Psoas muscle (tissue), 8 donors: ENCODE data around the gene EXOC3L1. TPM values are rescaled to one million over a fixed set of nuclear protein-coding genes. Genes with fewer than 3 reads are reported as not detected.

ENCODE experiments used
- ATAC-seq, 4 donors: fragments of 200-7000 bp; cut with Tn5 transposase; one replicate each; pipeline ENCODE4 v1.9.1; 2020; ENCODE audit warnings: moderate library complexity in 3 of 4, mild to moderate bottlenecking in 2 of 4
- DNase-seq, 2 donors: peaks; one replicate each; pipeline ENCODE4 v3.0.0-alpha.2; 2020
- H3K27ac ChIP-seq: fragments of 200-600 bp; one replicate; pipeline ENCODE4 v1.8.0; 2022
- H3K27me3 ChIP-seq, 3 donors: fragments of 200-600 bp in 1 of 3; one replicate each; pipeline versions ENCODE4 v1.6.1 to v1.8.0; 2013 to 2022; ENCODE audit warnings: low read length in 2 of 3, mild to moderate bottlenecking in 2 of 3, moderate library complexity in 1 of 3; ENCODE audit not compliant: insufficient read depth in 3 of 3
- H3K36me3 ChIP-seq, 2 donors: fragments of 200-600 bp in 1 of 2; one replicate each; pipeline versions ENCODE4 v1.6.1 to v1.8.0; 2013 to 2022; ENCODE audit warnings: low read depth in 1 of 2, mild to moderate bottlenecking in 1 of 2, moderate library complexity in 1 of 2; ENCODE audit not compliant: insufficient read depth in 1 of 2
- H3K4me1 ChIP-seq: fragments of 200-600 bp; one replicate; pipeline ENCODE4 v1.8.0; 2022
- H3K4me3 ChIP-seq: fragments of 200-600 bp; one replicate; pipeline ENCODE4 v1.8.0; 2022; ENCODE audit warnings: mild to moderate bottlenecking
- H3K9me3 ChIP-seq: fragments of 200-600 bp; one replicate; pipeline ENCODE4 v1.8.0; 2022
- CTCF ChIP-seq: fragments of 200-600 bp; IDR thresholded peaks from one replicate; pipeline ENCODE4 v1.8.0; 2022; ENCODE audit warnings: antibody characterized with exemption
- WGBS, 3 donors: extraction: QIAGEN DNeasy Blood & Tissue Kit; methylation state at CpG; one replicate each; pipeline versions ENCODE4 v1.1.6 to v1.1.7; 2013; 5-methylcytosine and 5-hydroxymethylcytosine counted together
- intact Hi-C, 2 donors: fragments of 100-400 bp; cut with DNase I; formaldehyde crosslinking; loops; one replicate each; pipeline versions ENCODE4 v1.11.0 to v1.14.2; 2022
- polyA plus RNA-seq, 3 donors: library from polyadenylated mRNA; stranded (reverse); fragments of 200-250 nt; gene quantifications; one replicate each; pipeline ENCODE4 v1.2.3, GENCODE V29; 2013
- total RNA-seq, 4 donors: library from RNA; stranded (reverse); fragmentation: NEBNext Ultra II Directional in 2 of 4; extraction: Animal tissue kit (Norgen Biotek cat#: 25700) in 2 of 4; gene quantifications; one replicate each; pipeline versions ENCODE4 v1.2.1 to v1.2.4, GENCODE V29; 2021 to 2023
- donor health status: healthy with polysubstance abuse.
- donor health status: DM: no; HTN: no; CAD: no; lungs with moderate emphysema.
- donor health status: Bipolar disorder and iron deficiency.
- donor health status: healthy.
- donor health status: DM: yes; HTN: yes; CAD: no.
- donor health status: DM: no; HTN: no; CAD: no.
- donor health status: DM: no; HTN: no; CAD: no.
- donor health status: DM: yes; HTN: yes; CAD: no.

The EXOC3L1 gene
- total and polyA plus RNA-seq, 7 donors: 0.84 to 3.4 (median 1.2) TPM

GRCh38 chr16:67151431-67152097 is 38.4 kb downstream of the EXOC3L1 start:
- Histone ChIP-seq H3K9me3 (no peaks in the 10 kb centered on the region), H3K4me1 (peaks cover 6% of the 10 kb centered on the region), H3K27ac (no peak overlapping the region), H3K4me3 (no peak overlapping the region), H3K36me3 (peaks cover 9 to 28% of the 10 kb centered on the region in 2 donors), H3K27me3 (peaks cover 0 to 17% (median 0%) of the 10 kb centered on the region in 3 donors)
- intact Hi-C loops: no loop called here
- 49 to 52% (median 49%) methylated on average over 8 of the region's 8 CpGs for WGBS, 3 donors
- DNase-seq (no peak), ATAC-seq (no peak)
- no peak for TF ChIP-seq CTCF

DNA sequence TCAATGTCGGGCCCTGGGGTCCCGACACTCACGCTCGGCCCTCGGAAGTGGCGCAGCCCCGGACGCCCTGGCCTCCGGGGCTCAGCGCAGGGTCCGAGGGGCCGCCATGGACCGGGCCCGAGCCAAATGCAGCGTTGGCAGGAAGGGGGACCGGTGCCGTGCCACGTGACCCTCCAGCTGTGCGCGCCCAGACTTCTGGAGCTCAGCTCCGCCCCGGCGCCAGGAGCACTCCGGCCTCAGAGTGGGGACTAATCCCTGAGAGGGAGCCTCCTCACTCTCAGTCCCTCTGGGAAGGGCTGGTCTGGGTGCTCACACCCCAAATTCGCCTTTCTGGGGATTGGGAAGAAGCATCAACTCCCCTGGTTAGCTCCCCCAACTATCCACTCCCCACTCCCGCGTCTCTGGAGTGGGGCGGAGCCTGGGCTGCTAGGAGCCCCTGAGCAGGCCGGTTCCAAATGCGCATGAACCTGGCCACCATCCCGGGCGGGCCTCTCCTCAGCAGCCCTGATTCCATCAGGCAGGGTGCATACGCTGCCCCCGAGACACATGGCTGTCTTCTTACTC is 39.0 kb downstream of the EXOC3L1 start, which contains the start of gene B3GNT9:
B3GNT9 (minus strand) TSS at position 166 of the 564 bp plus-strand sequence. CDS start 513 bp downstream, outside the sequence.
- DNase-seq: peak; percentile 78
- Histone ChIP-seq H3K4me1 (peaks cover 6% of the 10 kb centered on the region), H3K27ac (peak within 1 kb of the TSS; percentile 42), H3K36me3 (peaks cover 9 to 35% of the 10 kb centered on the region in 2 donors), H3K4me3 (peak within 1 kb of the TSS; percentile 68), H3K9me3 (no peaks in the 10 kb centered on the region), H3K27me3 (peaks cover 0 to 17% (median 0%) of the 10 kb centered on the region in 3 donors)
- intact Hi-C loops: no loop called here
- WGBS, 3 donors: 1 to 2% (median 1%) methylated on average over 30 to 34 of the region's 34 CpGs
- ATAC-seq: peak; percentile 36 to 70 (median 60)
- TF ChIP-seq CTCF: no peak

DNA sequence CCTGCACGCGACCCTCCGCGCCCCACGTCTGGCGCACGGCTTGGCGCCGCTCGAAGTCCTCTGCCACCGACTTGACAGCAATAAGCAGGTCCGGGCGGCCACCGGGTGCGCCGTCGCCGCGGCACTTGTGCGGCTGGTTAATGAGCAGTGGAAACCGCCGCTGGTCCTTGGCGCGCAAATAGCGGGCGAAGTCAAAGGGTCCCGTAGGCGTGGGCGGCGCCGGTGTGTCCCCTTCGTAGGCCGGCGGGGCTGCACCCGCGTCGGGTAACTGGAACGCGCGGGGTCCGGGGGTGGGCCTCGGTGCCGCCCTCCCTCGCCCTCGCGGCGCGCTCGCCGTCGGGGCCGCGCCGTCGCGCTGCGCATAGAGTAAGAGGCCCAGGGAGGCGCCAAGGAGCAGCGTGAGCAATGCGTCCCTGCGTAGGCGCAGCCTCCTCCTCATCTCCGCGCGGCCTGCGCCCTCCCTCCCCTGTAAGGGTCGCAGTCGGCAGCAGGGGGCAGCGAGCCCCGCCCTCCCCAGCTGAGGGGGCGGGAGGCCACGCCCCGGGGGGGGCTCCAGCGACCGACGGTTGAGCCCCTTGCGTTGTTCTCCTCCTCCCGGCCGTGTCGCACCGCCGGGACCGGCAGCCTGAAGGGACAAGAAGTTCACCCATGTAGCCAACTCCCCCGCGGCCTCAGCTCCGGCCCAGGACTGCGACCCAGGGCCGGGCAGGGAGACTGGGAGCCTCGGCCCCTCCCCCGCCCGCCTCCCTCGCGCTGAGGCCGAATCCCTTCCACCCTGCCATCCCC is 39.7 kb downstream of the EXOC3L1 start:
- intact Hi-C loops: no loop called here
- Histone ChIP-seq H3K27me3 (peaks cover 0 to 17% (median 0%) of the 10 kb centered on the region in 3 donors), H3K4me3 (peak overlapping the region; percentile 68), H3K9me3 (no peaks in the 10 kb centered on the region), H3K4me1 (peaks cover 2% of the 10 kb centered on the region), H3K36me3 (peaks cover 9 to 41% of the 10 kb centered on the region in 2 donors), H3K27ac (peak overlapping the region; percentile 42)
- WGBS, 3 donors: 5 to 10% (median 10%) methylated on average over 47 to 94 of the region's 94 CpGs
- peak; percentile 59 to 71 for DNase-seq
- no peak for TF ChIP-seq CTCF
- ATAC-seq: peak; percentile 16 to 58 (median 52)

GRCh38 chr16:67149276-67150046 is 40.5 kb downstream of the EXOC3L1 start:
- Histone ChIP-seq H3K27ac (no peak overlapping the region), H3K4me1 (peaks cover 2% of the 10 kb centered on the region), H3K27me3 (peaks cover 0 to 17% (median 0%) of the 10 kb centered on the region in 3 donors), H3K36me3 (peaks cover 9 to 49% of the 10 kb centered on the region in 2 donors), H3K4me3 (peak overlapping the region; percentile 68), H3K9me3 (no peaks in the 10 kb centered on the region)
- no peak for ATAC-seq
- TF ChIP-seq CTCF: no peak
- intact Hi-C loops: no loop called here
- WGBS, 3 donors: 63 to 68% (median 66%) methylated on average over 77 of the region's 77 CpGs
- DNase-seq: no peak
